ENCODE data around the gene CEP20. TPM values are rescaled to one million over a fixed set of nuclear protein-coding genes. Genes with fewer than 3 reads are reported as not detected.

Gene CEP20
- polyA plus RNA-seq, 1 of the 3 experiments (the other 2 are of a cell fraction): 14.8 TPM

DNA sequence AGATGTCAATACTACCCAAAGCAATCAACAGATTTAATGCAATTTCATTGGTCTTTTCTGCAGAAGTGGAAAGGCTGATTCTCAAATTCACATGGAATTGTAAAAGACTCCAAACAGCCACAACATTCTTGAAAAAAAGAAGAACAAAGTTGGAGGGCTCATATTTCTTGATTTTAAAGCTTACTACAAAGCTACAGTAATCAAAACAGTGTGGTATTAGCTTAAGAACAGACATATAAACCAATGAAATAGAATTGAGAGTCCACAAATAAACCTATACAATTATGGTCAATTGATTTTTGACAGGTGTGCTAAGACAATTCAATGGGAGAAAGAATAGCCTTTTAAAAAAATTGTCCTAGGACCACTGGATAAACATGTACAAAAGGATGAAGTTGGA lies 46.6 kb upstream of the CEP20 start:
- no peak overlapping the region for H3K9ac ChIP-seq
- POLR2A ChIA-PET: no interaction called here
- no peak overlapping the region for H3K4me2 ChIP-seq
- H2AFZ ChIP-seq (ENCODE audit: low read depth): no peak overlapping the region
- no peak for DNase-seq
- H3K4me1 ChIP-seq (ENCODE audit: control insufficient read depth in 1 of 2, insufficient read depth in 2 of 2, low read depth in 1 of 2, low read length in 1 of 2): no peaks in the 10 kb centered on the region
- no peaks in the 10 kb centered on the region for H3K79me2 ChIP-seq (ENCODE audit: insufficient read depth)
- no peaks in the 10 kb centered on the region for H3K9me2 ChIP-seq
- peaks cover 9% of the 10 kb centered on the region for H3K9me3 ChIP-seq
- no peak overlapping the region for H3K27ac ChIP-seq (ENCODE audit: low read depth in 2 of 2, low read length in 1 of 2)
- no peak for TF ChIP-seq NFIC (IDR thresholded peaks at IDR 0.05; ENCODE audit: borderline replicate concordance)
- TF ChIP-seq, protein P1, sequence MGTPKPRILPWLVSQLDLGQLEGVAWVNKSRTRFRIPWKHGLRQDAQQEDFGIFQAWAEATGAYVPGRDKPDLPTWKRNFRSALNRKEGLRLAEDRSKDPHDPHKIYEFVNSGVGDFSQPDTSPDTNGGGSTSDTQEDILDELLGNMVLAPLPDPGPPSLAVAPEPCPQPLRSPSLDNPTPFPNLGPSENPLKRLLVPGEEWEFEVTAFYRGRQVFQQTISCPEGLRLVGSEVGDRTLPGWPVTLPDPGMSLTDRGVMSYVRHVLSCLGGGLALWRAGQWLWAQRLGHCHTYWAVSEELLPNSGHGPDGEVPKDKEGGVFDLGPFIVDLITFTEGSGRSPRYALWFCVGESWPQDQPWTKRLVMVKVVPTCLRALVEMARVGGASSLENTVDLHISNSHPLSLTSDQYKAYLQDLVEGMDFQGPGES (IDR thresholded peaks at IDR 0.05; ENCODE audit: low read depth, low read length): no peak
- no peak for TF ChIP-seq FOSL2 (IDR thresholded peaks at IDR 0.05; ENCODE audit: borderline replicate concordance, low read depth)
- TF ChIP-seq USF1 (IDR thresholded peaks at IDR 0.05; ENCODE audit: borderline replicate concordance, low read depth): no peak
- H4K20me1 ChIP-seq (ENCODE audit: insufficient read depth): no peaks in the 10 kb centered on the region
- H3K27me3 ChIP-seq (ENCODE audit: insufficient read depth): no peaks in the 10 kb centered on the region
- H3K4me3 ChIP-seq (ENCODE audit: low read depth in 2 of 2, low read length in 1 of 2): no peak overlapping the region
- CTCF ChIA-PET: no interaction called here
- no peaks in the 10 kb centered on the region for H3K36me3 ChIP-seq (replicated peaks in 1 of 2; ENCODE audit: control insufficient read depth in 1 of 2, insufficient read depth in 2 of 2, low read length in 1 of 2)
- H3F3A ChIP-seq (replicated peaks; ENCODE audit: insufficient read depth): peaks cover 4% of the 10 kb centered on the region

DNA sequence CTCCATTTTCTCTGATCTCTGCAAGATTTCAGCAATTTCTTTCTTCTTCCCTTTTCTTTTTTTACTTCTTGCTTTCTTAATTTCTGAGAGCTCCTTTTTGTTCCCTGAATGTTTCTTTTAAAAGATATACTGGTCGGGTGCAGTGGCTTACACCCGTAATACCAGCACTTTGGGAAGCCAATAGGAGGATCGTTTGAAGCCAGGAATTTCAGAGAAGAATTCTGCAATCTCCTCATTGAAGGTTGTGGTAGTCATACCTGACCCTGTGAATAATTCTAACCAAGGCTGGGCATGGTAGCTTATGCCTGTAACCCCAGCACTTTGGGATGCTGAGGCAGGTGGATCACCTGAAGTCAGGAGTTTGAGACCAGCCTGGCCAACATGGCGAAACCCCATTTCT lies 45.4 kb upstream of the CEP20 start:
- H3K4me1 ChIP-seq (ENCODE audit: control insufficient read depth in 1 of 2, insufficient read depth in 2 of 2, low read depth in 1 of 2, low read length in 1 of 2): no peaks in the 10 kb centered on the region
- no peak for DNase-seq
- no peak for TF ChIP-seq RAD21 (IDR thresholded peaks at IDR 0.05; ENCODE audit: low read length)
- TF ChIP-seq POLR2AphosphoS5 (IDR thresholded peaks at IDR 0.05; ENCODE audit: low read depth, low read length): no peak
- TF ChIP-seq EP300 (IDR thresholded peaks at IDR 0.05; ENCODE audit: borderline replicate concordance in 1 of 2, low read depth in 1 of 2, low read length in 1 of 2): no peak
- TF ChIP-seq, protein P1 (IDR thresholded peaks at IDR 0.05; ENCODE audit: low read depth, low read length): no peak
- TF ChIP-seq EZH2phosphoT487 (IDR thresholded peaks at IDR 0.05; ENCODE audit: borderline replicate concordance, low read depth): no peak
- no peak for TF ChIP-seq RFX5 (IDR thresholded peaks at IDR 0.05; ENCODE audit: low read length)
- TF ChIP-seq, protein P2, sequence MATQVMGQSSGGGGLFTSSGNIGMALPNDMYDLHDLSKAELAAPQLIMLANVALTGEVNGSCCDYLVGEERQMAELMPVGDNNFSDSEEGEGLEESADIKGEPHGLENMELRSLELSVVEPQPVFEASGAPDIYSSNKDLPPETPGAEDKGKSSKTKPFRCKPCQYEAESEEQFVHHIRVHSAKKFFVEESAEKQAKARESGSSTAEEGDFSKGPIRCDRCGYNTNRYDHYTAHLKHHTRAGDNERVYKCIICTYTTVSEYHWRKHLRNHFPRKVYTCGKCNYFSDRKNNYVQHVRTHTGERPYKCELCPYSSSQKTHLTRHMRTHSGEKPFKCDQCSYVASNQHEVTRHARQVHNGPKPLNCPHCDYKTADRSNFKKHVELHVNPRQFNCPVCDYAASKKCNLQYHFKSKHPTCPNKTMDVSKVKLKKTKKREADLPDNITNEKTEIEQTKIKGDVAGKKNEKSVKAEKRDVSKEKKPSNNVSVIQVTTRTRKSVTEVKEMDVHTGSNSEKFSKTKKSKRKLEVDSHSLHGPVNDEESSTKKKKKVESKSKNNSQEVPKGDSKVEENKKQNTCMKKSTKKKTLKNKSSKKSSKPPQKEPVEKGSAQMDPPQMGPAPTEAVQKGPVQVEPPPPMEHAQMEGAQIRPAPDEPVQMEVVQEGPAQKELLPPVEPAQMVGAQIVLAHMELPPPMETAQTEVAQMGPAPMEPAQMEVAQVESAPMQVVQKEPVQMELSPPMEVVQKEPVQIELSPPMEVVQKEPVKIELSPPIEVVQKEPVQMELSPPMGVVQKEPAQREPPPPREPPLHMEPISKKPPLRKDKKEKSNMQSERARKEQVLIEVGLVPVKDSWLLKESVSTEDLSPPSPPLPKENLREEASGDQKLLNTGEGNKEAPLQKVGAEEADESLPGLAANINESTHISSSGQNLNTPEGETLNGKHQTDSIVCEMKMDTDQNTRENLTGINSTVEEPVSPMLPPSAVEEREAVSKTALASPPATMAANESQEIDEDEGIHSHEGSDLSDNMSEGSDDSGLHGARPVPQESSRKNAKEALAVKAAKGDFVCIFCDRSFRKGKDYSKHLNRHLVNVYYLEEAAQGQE (IDR thresholded peaks at IDR 0.05; ENCODE audit: low read depth, low read length): no peak
- TF ChIP-seq, protein P3, sequence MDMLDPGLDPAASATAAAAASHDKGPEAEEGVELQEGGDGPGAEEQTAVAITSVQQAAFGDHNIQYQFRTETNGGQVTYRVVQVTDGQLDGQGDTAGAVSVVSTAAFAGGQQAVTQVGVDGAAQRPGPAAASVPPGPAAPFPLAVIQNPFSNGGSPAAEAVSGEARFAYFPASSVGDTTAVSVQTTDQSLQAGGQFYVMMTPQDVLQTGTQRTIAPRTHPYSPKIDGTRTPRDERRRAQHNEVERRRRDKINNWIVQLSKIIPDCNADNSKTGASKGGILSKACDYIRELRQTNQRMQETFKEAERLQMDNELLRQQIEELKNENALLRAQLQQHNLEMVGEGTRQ (IDR thresholded peaks at IDR 0.05; ENCODE audit: borderline replicate concordance, low read depth, low read length): no peak
- TF ChIP-seq FOXJ3 (CRISPR knock-in tag; IDR thresholded peaks at IDR 0.05): no peak
- no peak for TF ChIP-seq MEF2A (IDR thresholded peaks at IDR 0.05; ENCODE audit: borderline replicate concordance, low read depth)
- H3K36me3 ChIP-seq (replicated peaks in 1 of 2; ENCODE audit: control insufficient read depth in 1 of 2, insufficient read depth in 2 of 2, low read length in 1 of 2): no peaks in the 10 kb centered on the region
- no peak overlapping the region for H3K27ac ChIP-seq (ENCODE audit: low read depth in 2 of 2, low read length in 1 of 2)
- ChIA-PET POLR2A (no interaction called here), CTCF (no interaction called here)
- 75% methylated on average over 4 of the region's 4 CpGs for WGBS (ENCODE audit: low lambda C conversion rate)
- H3K4me2 ChIP-seq: no peak overlapping the region
- H3K79me2 ChIP-seq (ENCODE audit: insufficient read depth): no peaks in the 10 kb centered on the region
- peaks cover 9% of the 10 kb centered on the region for H3K9me3 ChIP-seq
- H3K9me2 ChIP-seq: no peaks in the 10 kb centered on the region
- no peak overlapping the region for H2AFZ ChIP-seq (ENCODE audit: low read depth)
- peaks cover 4% of the 10 kb centered on the region for H3F3A ChIP-seq (replicated peaks; ENCODE audit: insufficient read depth)
- H3K4me3 ChIP-seq (ENCODE audit: low read depth in 2 of 2, low read length in 1 of 2): no peak overlapping the region
- no peaks in the 10 kb centered on the region for H4K20me1 ChIP-seq (ENCODE audit: insufficient read depth)
- no peaks in the 10 kb centered on the region for H3K27me3 ChIP-seq (ENCODE audit: insufficient read depth)
- H3K9ac ChIP-seq: no peak overlapping the region
